H1 (cell line): ENCODE data around the gene FIGNL1. TPM values are rescaled to one million over a fixed set of nuclear protein-coding genes. Genes with fewer than 3 reads are reported as not detected.

ENCODE experiments used
- CTCF ChIA-PET: fragments of 300-600 bp; sonication (Branson Sonifier 250); formaldehyde crosslinking; loops from one replicate; lab custom pipeline; 2021; ENCODE audit not compliant: partially characterized antibody; lab: Charles Lee
- POLR2A ChIA-PET: fragments of 300-600 bp; sonication (Branson Sonifier 250); formaldehyde crosslinking; loops from one replicate; lab custom pipeline; 2021; ENCODE audit warnings: inconsistent platforms; ENCODE audit not compliant: partially characterized antibody; lab: Charles Lee
- DNase-seq, 2 experiments: peaks; one replicate each; pipeline versions ENCODE4 v3.0.0 to v3.0.0-alpha.2; 2010 to 2022; ENCODE audit warnings: low spot score in 2 of 2, low read depth in 1 of 2, mixed read lengths in 1 of 2
- FAIRE-seq: peaks from 2 replicates; lab custom pipeline; 2011; peaks lifted over from hg19 to GRCh38; lab: Jason Lieb, UNC
- H2AFZ ChIP-seq: 2 replicates; pipeline ENCODE4 v1.8.1; 2012; ENCODE audit warnings: low read length, inconsistent platforms
- H2AK5ac ChIP-seq: 2 replicates; pipeline ENCODE4 v1.6.1; 2013; ENCODE audit warnings: low read depth, low read length
- H2BK120ac ChIP-seq: replicated peaks from 2 replicates; pipeline ENCODE3; 2013; ENCODE audit warnings: low read depth, low read length, inconsistent platforms
- H2BK12ac ChIP-seq: 2 replicates; pipeline ENCODE4 v1.6.1; 2013; ENCODE audit warnings: low read depth, low read length
- H2BK15ac ChIP-seq: 2 replicates; pipeline ENCODE4 v1.6.1; 2013; ENCODE audit warnings: low read length
- H2BK20ac ChIP-seq: 2 replicates; pipeline ENCODE4 v1.6.1; 2013; ENCODE audit warnings: low read length
- H2BK5ac ChIP-seq: 2 replicates; pipeline ENCODE4 v1.6.1; 2013; ENCODE audit warnings: low read depth, low read length
- H3K14ac ChIP-seq: 2 replicates; pipeline ENCODE4 v1.6.1; 2013; ENCODE audit warnings: inconsistent platforms; ENCODE audit not compliant: insufficient read length
- H3K18ac ChIP-seq: 2 replicates; pipeline ENCODE4 v1.6.1; 2013; ENCODE audit warnings: low read length; ENCODE audit errors: extremely low read depth
- H3K23ac ChIP-seq: 2 replicates; pipeline ENCODE4 v1.6.1; 2013; ENCODE audit warnings: inconsistent platforms; ENCODE audit not compliant: insufficient read length
- H3K23me2 ChIP-seq: 2 replicates; pipeline ENCODE4 v1.6.1; 2013; ENCODE audit warnings: low read depth, low read length
- H3K27ac ChIP-seq: 2 replicates; pipeline ENCODE4 v1.6.1; 2011; ENCODE audit warnings: low read depth, low read length, inconsistent platforms
- H3K27me3 ChIP-seq, 4 experiments: replicated peaks in 1 of 4; 1 replicate in 1 of 4; 2 replicates in 3 of 4; pipeline versions ENCODE4 v1.6.1 to v1.8.1; 2011 to 2013; ENCODE audit warnings: low read length in 3 of 4, mild to moderate bottlenecking in 3 of 4, inconsistent platforms in 2 of 4, mixed read lengths in 2 of 4, moderate library complexity in 1 of 4; ENCODE audit not compliant: control insufficient read depth in 3 of 4, insufficient read depth in 3 of 4; ENCODE audit errors: extremely low read depth in 1 of 4
- H3K36me3 ChIP-seq, 4 experiments: 2 replicates each; pipeline versions ENCODE4 v1.6.1 to v1.8.1; 2011 to 2013; ENCODE audit warnings: mild to moderate bottlenecking in 4 of 4, low read length in 3 of 4, moderate library complexity in 2 of 4, control low read depth in 1 of 4, inconsistent platforms in 1 of 4; ENCODE audit not compliant: insufficient read depth in 4 of 4, control insufficient read depth in 2 of 4
- H3K4ac ChIP-seq: replicated peaks from 2 replicates; pipeline ENCODE3; 2013; ENCODE audit warnings: low read length, low read depth, mixed read lengths, inconsistent platforms; ENCODE audit not compliant: insufficient read length
- H3K4me1 ChIP-seq, 4 experiments: replicated peaks in 1 of 4; 1 replicate in 1 of 4; 2 replicates in 3 of 4; pipeline versions ENCODE4 v1.6.1 to v1.8.1; 2011 to 2013; ENCODE audit warnings: low read length in 3 of 4, inconsistent platforms in 2 of 4, mixed read lengths in 1 of 4; ENCODE audit not compliant: insufficient read depth in 4 of 4, control insufficient read depth in 3 of 4
- H3K4me2 ChIP-seq, 2 experiments: 2 replicates each; pipeline versions ENCODE4 v1.6.1 to v1.8.1; 2011 to 2013; ENCODE audit warnings: low read depth in 2 of 2, low read length in 2 of 2, control low read depth in 1 of 2, inconsistent platforms in 1 of 2, mild to moderate bottlenecking in 1 of 2; ENCODE audit not compliant: insufficient read depth in 1 of 2
- H3K4me3 ChIP-seq, 4 experiments: fragments of 200-600, 300-600 bp in 1 of 4; sonication (generic), shearing (Covaris generic), sonication (Bioruptor Twin) in 1 of 4; 2 replicates each; pipeline versions ENCODE4 v1.5.1 to v1.8.1; 2011 to 2016; ENCODE audit warnings: low read length in 4 of 4, low read depth in 3 of 4, control low read depth in 2 of 4, inconsistent platforms in 2 of 4, mild to moderate bottlenecking in 2 of 4, mixed read lengths in 1 of 4, moderate library complexity in 1 of 4; ENCODE audit not compliant: insufficient read depth in 2 of 4; ENCODE audit errors: extremely low read depth in 1 of 4
- H3K56ac ChIP-seq: replicated peaks from 2 replicates; pipeline ENCODE3; 2013; ENCODE audit warnings: low read depth, mild to moderate bottlenecking, mixed read lengths, low read length, inconsistent platforms; ENCODE audit not compliant: insufficient read length
- H3K79me1 ChIP-seq: 2 replicates; pipeline ENCODE4 v1.6.1; 2013; ENCODE audit warnings: low read depth, low read length, control low read depth
- H3K79me2 ChIP-seq, 2 experiments: 2 replicates each; pipeline versions ENCODE4 v1.6.1 to v1.8.1; 2012 to 2013; ENCODE audit warnings: low read length in 2 of 2, mild to moderate bottlenecking in 2 of 2, inconsistent platforms in 1 of 2; ENCODE audit not compliant: insufficient read depth in 2 of 2, control insufficient read depth in 1 of 2
- H3K9ac ChIP-seq, 4 experiments: replicated peaks in 1 of 4; 1 replicate in 1 of 4; 2 replicates in 3 of 4; pipeline versions ENCODE4 v1.6.1 to v1.8.1; 2011 to 2013; ENCODE audit warnings: low read depth in 3 of 4, low read length in 3 of 4, control low read depth in 2 of 4, mild to moderate bottlenecking in 2 of 4, moderate library complexity in 2 of 4, inconsistent platforms in 1 of 4; ENCODE audit errors: extremely low read depth in 1 of 4
- H3K9me3 ChIP-seq, 2 experiments: 2 replicates each; pipeline versions ENCODE4 v1.6.1 to v1.8.1; 2012 to 2013; ENCODE audit warnings: mild to moderate bottlenecking in 2 of 2, moderate library complexity in 2 of 2, control low read depth in 1 of 2, inconsistent platforms in 1 of 2, low read depth in 1 of 2, low read length in 1 of 2, mixed read lengths in 1 of 2; ENCODE audit not compliant: insufficient read depth in 2 of 2
- H4K20me1 ChIP-seq, 2 experiments: replicated peaks in 1 of 2; 2 replicates each; pipeline versions ENCODE3 to v1.8.1; 2011 to 2013; ENCODE audit warnings: inconsistent platforms in 2 of 2, low read length in 2 of 2, mild to moderate bottlenecking in 1 of 2; ENCODE audit not compliant: insufficient read depth in 2 of 2, control insufficient read depth in 1 of 2
- H4K5ac ChIP-seq: 2 replicates; pipeline ENCODE4 v1.6.1; 2013; ENCODE audit warnings: low read length, low read depth, mixed read lengths, inconsistent platforms; ENCODE audit not compliant: insufficient read length
- H4K8ac ChIP-seq: 2 replicates; pipeline ENCODE4 v1.8.0; 2013; ENCODE audit warnings: mild to moderate bottlenecking, moderate library complexity, low read length, inconsistent platforms; ENCODE audit not compliant: insufficient read depth; ENCODE audit errors: extremely low read depth
- H4K91ac ChIP-seq: replicated peaks from 2 replicates; pipeline ENCODE3; 2013; ENCODE audit warnings: low read length, mixed read lengths, inconsistent platforms; ENCODE audit not compliant: insufficient read length
- ASH2L ChIP-seq: fragments of 200-600, 300-600 bp; sonication (generic); IDR thresholded peaks from one replicate; pipeline ENCODE4 v1.7.1; 2017; ENCODE audit warnings: low read length
- CHD2 ChIP-seq: IDR thresholded peaks from 2 replicates; pipeline ENCODE4 v1.6.1; 2012; ENCODE audit warnings: low read length, improper control_type of control experiment
- CREB1 ChIP-seq: IDR thresholded peaks from 2 replicates; pipeline ENCODE4 v1.6.1; 2012; ENCODE audit warnings: inconsistent platforms
- MAX ChIP-seq: IDR thresholded peaks from 2 replicates; pipeline ENCODE4 v1.6.1; 2012; ENCODE audit warnings: inconsistent platforms
- SIRT6 ChIP-seq: IDR thresholded peaks from one replicate; pipeline ENCODE4 v1.7.1; 2012; ENCODE audit warnings: low read length, inconsistent platforms
- SRF ChIP-seq: IDR thresholded peaks from 2 replicates; pipeline ENCODE4 v1.6.1; 2011; ENCODE audit warnings: mild to moderate bottlenecking, low read depth, low read length, moderate library complexity
- YY1 ChIP-seq: IDR thresholded peaks from 2 replicates; pipeline ENCODE4 v1.6.1; 2011; ENCODE audit warnings: low read depth, mild to moderate bottlenecking, low read length
- WGBS, 2 experiments: shearing (Covaris generic) in 1 of 2; methylation state at CpG; one replicate each; pipeline versions ENCODE4 v1.1.6 to v1.1.7; 2013 to 2015; ENCODE audit warnings: low lambda C conversion rate in 2 of 2, mixed read lengths in 2 of 2, inconsistent platforms in 1 of 2, low coverage in 1 of 2, missing lambda C conversion rate in 1 of 2; ENCODE audit not compliant: insufficient replicate concordance in 2 of 2, insufficient coverage in 1 of 2, insufficient read length in 1 of 2; ENCODE audit errors: extremely low coverage in 1 of 2, missing lambda C conversion rate in 1 of 2; 5-methylcytosine and 5-hydroxymethylcytosine counted together
- polyA plus RNA-seq, 7 experiments: library from polyadenylated mRNA; depleted of rRNA in 3 of 7; stranded (reverse) in 5 of 7; unstranded in 2 of 7; fragments of >200 nt in 5 of 7; fragments of 200-250 nt in 2 of 7; gene quantifications; 1 replicate in 5 of 7; 2 replicates in 1 of 7; 4 replicates in 1 of 7; pipeline versions ENCODE4 v1.2.1 to v1.2.3, GENCODE V29; 2011 to 2013; ENCODE audit warnings: missing spikeins in 2 of 7, mixed read lengths in 2 of 7
- total RNA-seq: library from RNA; stranded (reverse); fragmentation: NEBNext Ultra II Directional; extraction: Animal tissue kit (Norgen Biotek cat#: 25700); gene quantifications from 2 replicates; pipeline ENCODE4 v1.2.1, GENCODE V29; 2021

Gene FIGNL1
- total and polyA plus RNA-seq, 2 of the 8 experiments (the other 6 are each of a cell fraction or from before 2014, with no cell fraction given) = 6.5 to 9.9 TPM

- Histone ChIP-seq H3K23ac (no peak overlapping the region), H2BK15ac (no peak overlapping the region), H4K91ac (no peak overlapping the region), H2BK20ac (no peak overlapping the region), H3K23me2 (no peaks in the 10 kb centered on the region), H3K18ac (no peak overlapping the region), H2AFZ (no peak overlapping the region), H3K79me1 (no peaks in the 10 kb centered on the region; the same call in 1 of the 2 replicates), H3K79me2 (no peaks in the 10 kb centered on the region), H4K5ac (no peak overlapping the region), H3K4me1 (no peaks in the 10 kb centered on the region), H2BK120ac (no peak overlapping the region), H3K56ac (no peak overlapping the region), H3K14ac (no peak overlapping the region), H4K8ac (no peak overlapping the region), H3K4me3 (no peak overlapping the region), H3K27me3 (no peaks in the 10 kb centered on the region; a peak in 1 of 7 replicates), H2BK12ac (no peak overlapping the region), H3K36me3 (no peaks in the 10 kb centered on the region), H3K9me3 (no peaks in the 10 kb centered on the region), H3K4ac (no peak overlapping the region), H2BK5ac (no peak overlapping the region), H3K9ac (no peak overlapping the region), H3K27ac (no peak overlapping the region), H2AK5ac (no peak overlapping the region), H4K20me1 (no peaks in the 10 kb centered on the region), H3K4me2 (no peak overlapping the region)
- POLR2A ChIA-PET = no interaction called here
- no peak for TF ChIP-seq ASH2L
- TF ChIP-seq MAX = no peak
- TF ChIP-seq CREB1 = no peak
- no peak for TF ChIP-seq SIRT6
- TF ChIP-seq YY1 = no peak
- no peak for TF ChIP-seq CHD2
- TF ChIP-seq SRF = no peak
- CTCF ChIA-PET = interaction anchor here (0.7 to 6.9 kb wide), 5 partner anchors 11 to 198 kb away, joined by 3 to 50 read pairs (median 3); no protein-coding TSS in a partner anchor
- no peak for FAIRE-seq
- 87% methylated on average over 7 of the region's 7 CpGs; no CpG with 5 or more reads in 1 of the 2 experiments for WGBS, 2 experiments
- no peak for DNase-seq
These were observed 44.9 kb downstream of the FIGNL1 start for GRCh38 chr7:50405221-50405620.
